Effector CD4-positive, alpha-beta T cell (primary cell): ENCODE data around the gene POU2F1.

ENCODE experiments used
- DNase-seq: peaks from one replicate; pipeline ENCODE4 v3.0.0-alpha.2; 2020

Gene POU2F1

GRCh38 chr1:167426716-167427115 lies 206.0 kb downstream of the POU2F1 start:
- no peak for DNase-seq

GRCh38 chr1:167427848-167428247 lies 207.2 kb downstream of the POU2F1 start:
- no peak for DNase-seq

- no peak for DNase-seq
Observed at GRCh38 chr1:167428395-167428794, 207.7 kb downstream of the POU2F1 start.

GRCh38 chr1:167429612-167430011 lies 208.9 kb downstream of the POU2F1 start:
- no peak for DNase-seq

- DNase-seq: no peak
Observed at GRCh38 chr1:167430134-167430848, 209.6 kb downstream of the POU2F1 start.

- no peak for DNase-seq
Observed at GRCh38 chr1:167430849-167431242, 210.2 kb downstream of the POU2F1 start.

- no peak for DNase-seq
Observed at GRCh38 chr1:167431261-167431908, 210.7 kb downstream of the POU2F1 start.

- DNase-seq: no peak
Observed at GRCh38 chr1:167431909-167432650, 211.4 kb downstream of the POU2F1 start.

- DNase-seq: no peak
Observed at GRCh38 chr1:167432780-167433179, 212.1 kb downstream of the POU2F1 start.

- no peak for DNase-seq
Observed at GRCh38 chr1:167433884-167434283, 213.2 kb downstream of the POU2F1 start.

- no peak for DNase-seq
Observed at GRCh38 chr1:167434306-167434705, 213.6 kb downstream of the POU2F1 start.

- no peak for DNase-seq
Observed at GRCh38 chr1:167435484-167435883, 214.8 kb downstream of the POU2F1 start.

- DNase-seq: no peak
Observed at GRCh38 chr1:167438171-167439138, 217.8 kb downstream of the POU2F1 start.

GRCh38 chr1:167439301-167439988 lies 218.8 kb downstream of the POU2F1 start:
- DNase-seq: no peak

- no peak for DNase-seq
Observed at GRCh38 chr1:167440345-167440744, 219.7 kb downstream of the POU2F1 start.

- DNase-seq: no peak
Observed at GRCh38 chr1:167440776-167441175, 220.1 kb downstream of the POU2F1 start.

- no peak for DNase-seq
Observed at GRCh38 chr1:167441222-167441621, 220.5 kb downstream of the POU2F1 start.

GRCh38 chr1:167442142-167442848 lies 221.6 kb downstream of the POU2F1 start:
- peak; percentile 85 for DNase-seq

- no peak for DNase-seq
Observed at GRCh38 chr1:167442854-167443565, 222.3 kb downstream of the POU2F1 start.

- DNase-seq: no peak
Observed at GRCh38 chr1:167443757-167444156, 223.1 kb downstream of the POU2F1 start.

GRCh38 chr1:167446966-167447365 lies 226.3 kb downstream of the POU2F1 start:
- no peak for DNase-seq
